ENCODE measurements around the gene OR10H3.
"Not testable (repeated sequence)": the region's sequence is repeated elsewhere in the genome, so short reads cannot be mapped to it uniquely, and the experiment has no call there.

OR10H3 gene

DNA sequence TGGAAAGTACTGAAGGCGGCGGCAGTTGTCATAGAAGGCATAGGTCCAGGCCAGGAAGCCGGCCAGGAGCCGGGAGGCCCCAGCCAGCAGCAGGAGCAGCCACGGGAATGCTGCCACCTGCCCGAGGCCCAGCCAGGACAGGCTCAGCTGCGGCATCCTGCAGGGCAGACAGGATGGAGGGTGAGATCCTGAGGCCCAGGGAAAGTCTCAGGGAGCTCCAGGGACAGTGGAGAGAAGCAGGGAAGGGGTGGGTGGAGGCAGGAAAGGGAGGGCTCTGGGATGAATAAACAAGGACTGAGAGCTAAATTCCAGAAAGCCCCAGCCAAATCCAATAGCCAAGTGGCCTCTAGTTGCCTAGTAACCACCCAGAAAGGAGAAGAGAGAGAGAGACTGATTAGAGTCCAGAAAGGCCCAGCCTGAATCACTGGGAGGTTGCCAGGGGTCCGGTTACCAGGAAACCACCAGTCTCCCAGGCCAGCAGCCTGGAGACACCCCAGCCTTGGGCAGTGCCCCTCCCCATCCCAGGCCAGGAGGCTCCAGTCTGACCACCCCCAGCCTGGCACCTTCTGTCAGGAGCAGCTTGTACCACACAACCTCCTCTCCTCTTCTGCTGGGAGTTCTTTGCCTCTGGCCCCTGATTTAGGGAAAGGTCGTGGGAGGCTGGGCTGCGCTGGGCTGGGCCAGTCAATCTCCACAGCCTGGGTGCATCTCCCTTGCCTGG lies 42.1 kb downstream of the OR10H3 start:
- DNase-seq, result no peak

DNA sequence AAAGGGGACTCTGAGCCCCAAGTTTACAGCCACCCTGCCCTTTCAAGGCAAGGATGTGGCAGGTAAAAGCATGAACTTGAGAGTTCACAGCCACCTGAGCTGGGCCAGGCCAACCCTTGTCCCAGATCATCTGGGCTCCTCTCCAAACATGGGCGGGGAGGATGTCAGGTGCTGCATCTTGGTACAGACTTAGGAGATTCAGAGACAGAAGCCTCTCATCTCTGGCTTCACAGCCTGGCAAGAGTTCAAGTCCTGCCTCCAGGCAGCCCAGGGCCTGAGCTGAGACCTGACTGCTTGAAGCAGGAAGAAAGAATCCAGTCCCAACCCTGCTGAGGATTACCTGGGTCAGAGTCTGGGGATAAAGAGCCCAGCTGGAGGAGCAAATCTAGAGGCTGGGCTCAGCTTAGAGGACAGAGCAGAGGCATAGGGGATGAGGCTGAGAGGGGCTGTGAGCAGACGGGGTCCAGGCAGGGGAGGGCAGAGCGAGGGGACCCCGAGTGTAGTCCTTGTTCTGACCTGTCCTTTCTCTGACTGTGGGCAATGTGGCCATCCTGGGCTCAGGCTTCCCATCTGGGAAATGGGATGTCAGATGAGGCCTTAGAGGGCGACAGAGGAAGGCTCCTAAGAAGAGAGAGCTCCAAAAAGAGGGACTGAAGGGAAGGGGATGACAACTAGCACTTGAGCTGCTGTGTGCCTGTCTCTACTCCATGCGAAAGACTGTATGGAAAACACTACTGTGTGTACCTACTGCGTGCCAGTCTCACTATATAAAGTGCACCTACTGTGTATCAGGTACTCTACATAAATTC lies 43.0 kb downstream of the OR10H3 start:
- no peak for DNase-seq

GRCh38 chr19:15781661-15782060 lies 43.9 kb downstream of the OR10H3 start:
- no peak for DNase-seq

DNA sequence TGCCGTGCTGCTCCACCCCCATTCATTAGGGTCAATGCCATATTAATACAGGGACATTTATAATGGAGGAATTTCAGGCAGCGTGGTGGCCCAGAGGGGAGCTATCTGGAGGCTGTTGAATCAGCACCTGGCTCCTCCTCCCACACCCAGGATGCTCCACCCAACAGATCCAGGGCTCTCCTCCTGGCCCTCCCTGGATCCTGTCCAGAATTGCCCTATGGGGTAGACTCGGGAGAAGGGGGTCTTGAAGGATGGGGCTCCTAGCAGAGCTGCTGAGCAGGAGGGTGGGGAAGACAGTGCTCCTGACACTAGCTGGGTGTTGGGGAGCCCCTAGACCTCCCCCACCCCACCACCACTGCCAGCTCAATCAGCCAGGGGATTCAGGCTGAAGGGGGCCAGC lies 44.4 kb downstream of the OR10H3 start:
- DNase-seq, result no peak

GRCh38 chr19:15782896-15783295 lies 45.1 kb downstream of the OR10H3 start:
- not testable (repeated sequence) for DNase-seq

GRCh38 chr19:15787611-15788155 lies 49.9 kb downstream of the OR10H3 start, which contains the start of gene OR10H5:
Gene OR10H5, plus strand, starts transcription at chr19:15787661. Its CDS starts 6,388 bp downstream, at chr19:15794049.
- DNase-seq, result no peak

- DNase-seq, result no peak
These were observed 50.9 kb downstream of the OR10H3 start for GRCh38 chr19:15788594-15789270.

DNA sequence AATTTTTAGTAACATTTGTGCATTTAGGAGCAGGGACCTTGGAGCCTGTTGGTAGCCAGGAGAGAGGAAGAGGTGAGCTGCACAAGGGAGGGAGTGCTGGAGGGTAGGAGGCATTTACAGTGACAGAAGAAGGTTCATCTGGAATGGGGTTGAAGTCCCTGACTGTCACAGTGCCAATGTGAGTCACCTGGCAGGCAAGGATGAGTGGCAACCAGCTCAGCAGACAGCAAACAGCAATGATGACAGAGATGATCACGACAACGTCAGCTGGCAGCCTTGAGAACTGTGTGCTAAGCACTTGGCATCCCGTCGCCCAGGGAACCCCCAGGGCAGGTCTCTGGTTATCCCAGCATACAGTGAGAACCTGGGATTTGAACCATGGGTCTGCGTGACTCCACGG lies 52.3 kb downstream of the OR10H3 start:
- DNase-seq, result no peak
